ENCODE data around the gene RNF220. TPM values are rescaled to one million over a fixed set of nuclear protein-coding genes. Genes with fewer than 3 reads are reported as not detected.

The RNF220 gene
- total RNA-seq, 1 donor from 2014 or later, result 47.1 TPM

DNA sequence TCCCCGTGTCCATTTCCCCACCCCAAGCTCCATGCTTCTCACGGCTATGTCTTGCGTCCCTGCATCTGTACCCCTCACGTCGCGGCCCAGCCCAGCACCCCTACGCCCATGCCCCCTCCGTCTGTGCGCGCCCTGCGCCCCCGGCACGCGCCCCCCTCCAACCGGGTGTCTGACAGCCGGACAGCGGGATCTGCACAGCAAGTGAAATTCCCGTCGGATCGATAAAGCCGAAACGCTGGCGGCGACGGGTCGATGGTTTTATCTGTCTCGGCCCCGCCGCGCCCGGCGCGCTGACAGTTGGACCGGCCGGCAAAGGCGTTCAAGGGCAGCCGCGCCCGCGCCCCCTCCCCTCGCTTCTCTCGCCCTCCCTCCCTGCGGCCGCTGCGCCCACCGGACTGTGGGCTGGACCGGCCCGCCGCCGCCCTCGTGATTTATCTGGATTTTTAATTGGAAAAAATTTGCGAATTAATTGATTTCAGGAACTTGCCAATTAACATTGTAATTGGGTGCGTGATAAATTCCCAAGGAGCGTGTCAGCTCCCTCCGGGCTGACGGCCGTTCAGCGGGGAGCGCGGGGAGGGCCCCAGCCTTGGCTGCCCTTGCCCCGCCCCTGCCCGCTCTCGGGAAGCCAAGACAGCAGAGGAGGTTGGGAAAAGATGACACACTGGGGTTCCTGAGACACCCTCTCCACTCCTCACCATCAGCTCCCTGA is 212.1 kb downstream of the RNF220 start:
- no peaks in the 10 kb centered on the region for H3K9me3 Mint-ChIP-seq (ENCODE audit: unreplicated experiment)
- Histone ChIP-seq H3K36me3 (ENCODE audit: insufficient read depth, low read length) (no peaks in the 10 kb centered on the region), H3K79me2 (ENCODE audit: insufficient read depth, low read length) (no peaks in the 10 kb centered on the region), H3K27me3 (ENCODE audit: insufficient read depth, low read length) (no peaks in the 10 kb centered on the region), H3K4me2 (ENCODE audit: low read length) (peak overlapping the region; percentile 81), H3K27ac (ENCODE audit: low read depth, low read length) (no peak overlapping the region), H3K9ac (ENCODE audit: low read length) (peak overlapping the region; percentile 53), H3K4me1 (ENCODE audit: insufficient read depth, low read length) (peaks cover 20% of the 10 kb centered on the region), H4K20me1 (ENCODE audit: insufficient read depth, low read length) (no peaks in the 10 kb centered on the region), H2AFZ (ENCODE audit: low read depth, low read length) (peak overlapping the region; percentile 58), H3K9me3 (ENCODE audit: insufficient read depth, low read depth, low read length) (no peaks in the 10 kb centered on the region), H3K4me3 (ENCODE audit: insufficient read depth, low read depth, low read length) (peak overlapping the region; percentile 49)
- no peak overlapping the region for H3K27ac Mint-ChIP-seq (ENCODE audit: unreplicated experiment)
- TF ChIP-seq EZH2 (IDR thresholded peaks at IDR 0.05; ENCODE audit: insufficient read depth, low read length), result peak; percentile 51
- TF ChIP-seq, protein P1, sequence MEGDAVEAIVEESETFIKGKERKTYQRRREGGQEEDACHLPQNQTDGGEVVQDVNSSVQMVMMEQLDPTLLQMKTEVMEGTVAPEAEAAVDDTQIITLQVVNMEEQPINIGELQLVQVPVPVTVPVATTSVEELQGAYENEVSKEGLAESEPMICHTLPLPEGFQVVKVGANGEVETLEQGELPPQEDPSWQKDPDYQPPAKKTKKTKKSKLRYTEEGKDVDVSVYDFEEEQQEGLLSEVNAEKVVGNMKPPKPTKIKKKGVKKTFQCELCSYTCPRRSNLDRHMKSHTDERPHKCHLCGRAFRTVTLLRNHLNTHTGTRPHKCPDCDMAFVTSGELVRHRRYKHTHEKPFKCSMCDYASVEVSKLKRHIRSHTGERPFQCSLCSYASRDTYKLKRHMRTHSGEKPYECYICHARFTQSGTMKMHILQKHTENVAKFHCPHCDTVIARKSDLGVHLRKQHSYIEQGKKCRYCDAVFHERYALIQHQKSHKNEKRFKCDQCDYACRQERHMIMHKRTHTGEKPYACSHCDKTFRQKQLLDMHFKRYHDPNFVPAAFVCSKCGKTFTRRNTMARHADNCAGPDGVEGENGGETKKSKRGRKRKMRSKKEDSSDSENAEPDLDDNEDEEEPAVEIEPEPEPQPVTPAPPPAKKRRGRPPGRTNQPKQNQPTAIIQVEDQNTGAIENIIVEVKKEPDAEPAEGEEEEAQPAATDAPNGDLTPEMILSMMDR (IDR thresholded peaks at IDR 0.05; ENCODE audit: insufficient read depth, low read depth, low read length), result no peak
- H3K4me3 Mint-ChIP-seq (ENCODE audit: unreplicated experiment), result no peak overlapping the region
- no peaks in the 10 kb centered on the region for H3K4me1 Mint-ChIP-seq (ENCODE audit: low read depth, unreplicated experiment)
- peaks cover 38% of the 10 kb centered on the region for H3K27me3 Mint-ChIP-seq (ENCODE audit: low read depth, unreplicated experiment)
- FAIRE-seq (no peak), DNase-seq (ENCODE audit: low read depth) (no peak)
- H3K36me3 Mint-ChIP-seq (ENCODE audit: low read depth, unreplicated experiment), result peaks cover 2% of the 10 kb centered on the region

DNA sequence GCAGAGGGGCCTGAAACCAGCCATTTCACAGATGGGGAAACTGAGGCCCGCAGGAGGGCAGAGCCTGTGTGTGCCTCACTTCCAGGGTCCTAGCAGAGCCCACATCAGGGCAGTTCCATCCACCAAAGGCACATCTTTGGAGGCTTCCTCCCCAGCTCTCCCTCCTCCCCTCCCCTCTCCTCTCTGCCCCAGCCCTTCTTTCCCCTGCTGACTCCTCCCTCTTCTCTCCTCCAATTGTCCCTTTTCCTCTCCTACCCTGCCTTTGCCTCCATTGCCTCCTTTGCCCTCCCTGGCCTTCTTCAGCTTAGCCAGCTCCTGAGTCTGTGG is 212.6 kb downstream of the RNF220 start:
- no peak overlapping the region for H3K4me3 ChIP-seq (ENCODE audit: insufficient read depth, low read depth, low read length)
- H3K4me1 ChIP-seq (ENCODE audit: insufficient read depth, low read length), result peaks cover 20% of the 10 kb centered on the region
- peak overlapping the region; percentile 53 for H3K9ac ChIP-seq (ENCODE audit: low read length)

More for the DNA sequence above, 212.6 kb downstream of the RNF220 start:
- no peaks in the 10 kb centered on the region for H3K79me2 ChIP-seq (ENCODE audit: insufficient read depth, low read length)
- Mint-ChIP-seq H3K4me1 (ENCODE audit: low read depth, unreplicated experiment) (no peaks in the 10 kb centered on the region), H3K4me3 (ENCODE audit: unreplicated experiment) (no peak overlapping the region), H3K9me3 (ENCODE audit: unreplicated experiment) (no peaks in the 10 kb centered on the region), H3K36me3 (ENCODE audit: low read depth, unreplicated experiment) (peaks cover 2% of the 10 kb centered on the region), H3K27ac (ENCODE audit: unreplicated experiment) (no peak overlapping the region), H3K27me3 (ENCODE audit: low read depth, unreplicated experiment) (peaks cover 39% of the 10 kb centered on the region)
- H3K4me2 ChIP-seq (ENCODE audit: low read length), result peak overlapping the region; percentile 81
- TF ChIP-seq EZH2 (IDR thresholded peaks at IDR 0.05; ENCODE audit: insufficient read depth, low read length), result no peak
- TF ChIP-seq, protein P1 (IDR thresholded peaks at IDR 0.05; ENCODE audit: insufficient read depth, low read depth, low read length), result no peak
- DNase-seq (ENCODE audit: low read depth), result no peak
- H3K27ac ChIP-seq (ENCODE audit: low read depth, low read length), result no peak overlapping the region
- H3K9me3 ChIP-seq (ENCODE audit: insufficient read depth, low read depth, low read length), result no peaks in the 10 kb centered on the region
- H3K36me3 ChIP-seq (ENCODE audit: insufficient read depth, low read length), result no peaks in the 10 kb centered on the region
- no peaks in the 10 kb centered on the region for H3K27me3 ChIP-seq (ENCODE audit: insufficient read depth, low read length)
- peak overlapping the region; percentile 33 for H2AFZ ChIP-seq (ENCODE audit: low read depth, low read length)
- FAIRE-seq, result no peak
- H4K20me1 ChIP-seq (ENCODE audit: insufficient read depth, low read length), result no peaks in the 10 kb centered on the region

Measured in astrocyte (in vitro differentiated cells and primary cell).